WERI-Rb-1 (cell line): Measurements from ENCODE around the gene MAP6D1.
"Not testable (repeated sequence)": the region's sequence is repeated elsewhere in the genome, so short reads cannot be mapped to it uniquely, and the experiment has no call there.

ENCODE experiments used
- DNase-seq: peaks from one replicate; pipeline ENCODE4 v3.0.0-alpha.2; 2020
- H3K27ac ChIP-seq: fragments of 250-450 bp; sonication (Bioruptor Pico); 2 replicates; pipeline ENCODE4 v1.5.1; 2020; ENCODE audit warnings: mild to moderate bottlenecking, moderate library complexity
- H3K27me3 ChIP-seq: fragments of 250-450 bp; sonication (Bioruptor Pico); 2 replicates; pipeline ENCODE4 v1.5.1; 2021; ENCODE audit warnings: mild to moderate bottlenecking, low read depth, moderate library complexity; ENCODE audit not compliant: insufficient read depth, severe bottlenecking
- H3K36me3 ChIP-seq: fragments of 250-450 bp; sonication (Bioruptor Pico); 2 replicates; pipeline ENCODE4 v1.5.1; 2020; ENCODE audit warnings: mild to moderate bottlenecking, moderate library complexity
- H3K4me3 ChIP-seq: 2 replicates; pipeline ENCODE4 v1.5.1; 2011; ENCODE audit warnings: low read depth, mild to moderate bottlenecking, control low read depth, low read length
- H3K9me3 ChIP-seq: fragments of 250-450 bp; sonication (Bioruptor Pico); 2 replicates; pipeline ENCODE4 v1.5.1; 2021; ENCODE audit warnings: mild to moderate bottlenecking, moderate library complexity; ENCODE audit not compliant: severe bottlenecking
- CTCF ChIP-seq: IDR thresholded peaks from 2 replicates; pipeline ENCODE4 v1.5.1; 2011; ENCODE audit warnings: low read depth, mild to moderate bottlenecking, control low read depth, inconsistent platforms, low read length

The MAP6D1 gene

GRCh38 chr3:183781246-183781645, 44.1 kb downstream of the MAP6D1 start:
- no peak for TF ChIP-seq CTCF
- no peaks in the 10 kb centered on the region for H3K9me3 ChIP-seq
- H3K4me3 ChIP-seq = no peak overlapping the region
- H3K27me3 ChIP-seq = no peaks in the 10 kb centered on the region
- no peak overlapping the region for H3K27ac ChIP-seq
- H3K36me3 ChIP-seq = peaks cover 87% of the 10 kb centered on the region
- DNase-seq = no peak

- no peaks in the 10 kb centered on the region for H3K27me3 ChIP-seq
- TF ChIP-seq CTCF = no peak
- H3K4me3 ChIP-seq = no peak overlapping the region
- no peak for DNase-seq
- H3K36me3 ChIP-seq = peaks cover 89% of the 10 kb centered on the region
- H3K27ac ChIP-seq = no peak overlapping the region
- H3K9me3 ChIP-seq = no peaks in the 10 kb centered on the region
Observed at GRCh38 chr3:183779896-183780465, 45.4 kb downstream of the MAP6D1 start.

- Histone ChIP-seq H3K9me3 (no peaks in the 10 kb centered on the region), H3K4me3 (no peak overlapping the region), H3K36me3 (peaks cover 92% of the 10 kb centered on the region), H3K27me3 (no peaks in the 10 kb centered on the region), H3K27ac (no peak overlapping the region)
- DNase-seq = no peak
- TF ChIP-seq CTCF = no peak
Observed at GRCh38 chr3:183777016-183777618, 48.3 kb downstream of the MAP6D1 start.

GRCh38 chr3:183776451-183776850, 48.9 kb downstream of the MAP6D1 start:
- H3K27ac ChIP-seq, H3K27me3 ChIP-seq, DNase-seq, H3K9me3 ChIP-seq, H3K4me3 ChIP-seq: not testable (repeated sequence)
- peaks cover 89% of the 10 kb centered on the region for H3K36me3 ChIP-seq

- Histone ChIP-seq H3K27ac (no peak overlapping the region), H3K4me3 (no peak overlapping the region), H3K36me3 (peaks cover 83% of the 10 kb centered on the region), H3K27me3 (no peaks in the 10 kb centered on the region), H3K9me3 (no peaks in the 10 kb centered on the region)
- TF ChIP-seq CTCF = no peak
- DNase-seq = no peak
Observed at GRCh38 chr3:183775781-183776180, 49.6 kb downstream of the MAP6D1 start.

GRCh38 chr3:183774631-183775030, 50.7 kb downstream of the MAP6D1 start:
- no peaks in the 10 kb centered on the region for H3K9me3 ChIP-seq

More at GRCh38 chr3:183774631-183775030, 50.7 kb downstream of the MAP6D1 start:
- no peak for DNase-seq
- H3K27me3 ChIP-seq = no peaks in the 10 kb centered on the region
- H3K4me3 ChIP-seq = no peak overlapping the region
- TF ChIP-seq CTCF = no peak
- H3K36me3 ChIP-seq = peaks cover 78% of the 10 kb centered on the region
- no peak overlapping the region for H3K27ac ChIP-seq
